Measurements from ENCODE around the gene CYP2C19.
"Not testable (repeated sequence)": the region's sequence is repeated elsewhere in the genome, so short reads cannot be mapped to it uniquely, and the experiment has no call there.

Gene CYP2C19

GRCh38 chr10:94878649-94879048, 116.2 kb downstream of the CYP2C19 start:
- DNase-seq (ENCODE audit: low read depth in 4 of 4, low spot score in 1 of 4) = no peak

DNA sequence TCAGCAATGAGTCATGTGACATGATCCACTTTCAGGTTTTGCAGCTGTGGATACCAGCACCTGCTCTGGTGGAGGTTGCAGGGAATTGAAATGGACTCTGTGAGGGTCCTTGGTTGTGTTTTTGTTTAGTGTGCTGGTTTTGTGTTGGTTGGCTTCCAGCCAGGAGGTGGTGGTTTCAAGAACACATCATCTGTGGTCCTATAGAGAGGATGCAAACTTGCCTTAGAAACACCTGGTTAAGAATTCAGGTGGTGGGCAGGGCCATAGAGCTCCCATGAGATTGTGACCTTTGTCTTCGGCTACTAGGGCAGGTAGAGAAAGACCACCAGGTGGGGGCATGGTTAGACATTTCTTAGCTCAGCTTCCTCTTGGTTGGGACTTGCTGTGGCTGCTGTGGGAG, 116.7 kb downstream of the CYP2C19 start:
- DNase-seq (ENCODE audit: low read depth in 4 of 4, low spot score in 1 of 4) = no peak

DNA sequence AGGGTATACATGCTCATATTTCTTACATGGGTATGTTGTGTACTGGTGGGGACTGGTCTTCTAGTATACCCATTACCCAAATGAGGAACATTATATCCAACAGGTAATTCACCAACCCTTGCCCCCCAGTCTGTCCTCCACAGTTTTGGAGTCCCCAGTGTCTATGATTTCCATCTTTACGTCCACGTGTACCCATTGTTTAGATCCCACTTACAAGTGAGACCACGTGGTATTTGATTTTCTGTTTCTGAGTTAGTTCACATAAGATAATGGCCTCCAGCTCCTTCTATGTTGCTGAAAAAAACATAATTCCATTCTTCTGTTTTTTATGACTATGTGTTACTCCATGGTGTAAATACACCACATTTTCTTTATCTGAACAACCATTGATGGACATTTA, 126.6 kb downstream of the CYP2C19 start:
- no peak for DNase-seq (ENCODE audit: low read depth in 4 of 4, low spot score in 1 of 4)

- DNase-seq (ENCODE audit: low read depth in 4 of 4, low spot score in 1 of 4) = no peak
Measured at GRCh38 chr10:94890264-94891022, 128.0 kb downstream of the CYP2C19 start.

- DNase-seq (ENCODE audit: low read depth in 4 of 4, low spot score in 1 of 4) = not testable (repeated sequence)
Measured at GRCh38 chr10:94898414-94898813, 135.9 kb downstream of the CYP2C19 start.

- DNase-seq (ENCODE audit: low read depth in 4 of 4, low spot score in 1 of 4) = no peak
Measured at GRCh38 chr10:94902080-94902479, 139.6 kb downstream of the CYP2C19 start.

DNA sequence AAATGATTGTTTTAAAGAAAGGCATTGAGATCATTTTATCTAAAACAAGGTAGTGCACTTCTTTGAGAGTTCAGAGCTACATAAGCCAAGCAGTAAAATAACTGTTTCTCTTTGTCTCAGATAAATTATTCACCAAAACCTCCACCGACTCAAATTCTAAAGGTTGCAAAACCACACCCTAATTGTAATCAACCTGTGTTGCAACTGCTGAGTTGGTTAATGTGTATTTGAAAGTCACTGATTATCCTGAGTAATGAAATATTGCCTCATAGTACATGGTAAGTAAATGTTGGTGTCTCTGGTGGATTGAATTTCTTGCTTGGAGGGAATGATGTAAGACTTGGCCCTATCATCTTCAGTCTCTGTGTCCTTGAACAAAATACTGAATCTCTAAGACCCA, 140.1 kb downstream of the CYP2C19 start:
- no peak for DNase-seq (ENCODE audit: low read depth in 4 of 4, low spot score in 1 of 4)
